Type B pancreatic cell (in vitro differentiated cells): Measurements from ENCODE around the gene PRLH. TPM values are rescaled to one million over a fixed set of nuclear protein-coding genes. Genes with fewer than 3 reads are reported as not detected.
A peak's percentile ranks its signal among the peaks of the same experiment; 100 is the strongest.

Source experiments
- DNase-seq: peaks from one replicate; pipeline ENCODE4 v3.0.0; 2021; ENCODE audit warnings: mixed read lengths; ENCODE audit not compliant: unreplicated experiment; ENCODE audit errors: extremely low spot score
- H3K27ac Mint-ChIP-seq: 2 replicates; pipeline ENCODE4 v1.8.0; 2021; ENCODE audit warnings: mild to moderate bottlenecking, mixed read lengths
- H3K27me3 Mint-ChIP-seq: 2 replicates; pipeline ENCODE4 v1.8.0; 2021; ENCODE audit warnings: mixed read lengths
- H3K36me3 Mint-ChIP-seq: 2 replicates; pipeline ENCODE4 v1.8.0; 2021; ENCODE audit warnings: mixed read lengths
- H3K4me1 Mint-ChIP-seq: one replicate; pipeline ENCODE4 v1.8.0; 2021; ENCODE audit warnings: mixed read lengths; ENCODE audit not compliant: unreplicated experiment
- H3K4me3 Mint-ChIP-seq: 2 replicates; pipeline ENCODE4 v1.8.0; 2021; ENCODE audit warnings: mild to moderate bottlenecking, mixed read lengths
- H3K9me3 Mint-ChIP-seq: 2 replicates; pipeline ENCODE4 v1.8.0; 2021; ENCODE audit warnings: mixed read lengths
- CTCF ChIP-seq: fragments of 200-600 bp; sonication (generic); conservative IDR thresholded peaks from 2 replicates; pipeline ENCODE4 v1.5.0; 2021; ENCODE audit warnings: antibody characterized with exemption, mild to moderate bottlenecking
- total RNA-seq: library from RNA; stranded (reverse); gene quantifications from 2 replicates; pipeline ENCODE4 v1.2.1, GENCODE V29; 2021; ENCODE audit warnings: low replicate concordance

The PRLH gene
- total RNA-seq, 1 donor from 2014 or later = not detected

- Mint-ChIP-seq H3K4me1 (no peaks in the 10 kb centered on the region), H3K27ac (peak overlapping the region; percentile 29), H3K9me3 (no peaks in the 10 kb centered on the region), H3K36me3 (no peaks in the 10 kb centered on the region), H3K4me3 (no peak overlapping the region), H3K27me3 (peaks cover 25% of the 10 kb centered on the region)
- TF ChIP-seq CTCF = no peak
- no peak for DNase-seq
These were observed 7.3 kb upstream of the PRLH start for GRCh38 chr2:237558961-237559641.

- no peaks in the 10 kb centered on the region for H3K9me3 Mint-ChIP-seq
- no peak for DNase-seq
- H3K27ac Mint-ChIP-seq = no peak overlapping the region
- no peaks in the 10 kb centered on the region for H3K36me3 Mint-ChIP-seq
- no peak overlapping the region for H3K4me3 Mint-ChIP-seq
- no peaks in the 10 kb centered on the region for H3K4me1 Mint-ChIP-seq
- TF ChIP-seq CTCF = no peak
- peaks cover 25% of the 10 kb centered on the region for H3K27me3 Mint-ChIP-seq
These were observed 5.2 kb upstream of the PRLH start for GRCh38 chr2:237561221-237561620.

GRCh38 chr2:237563816-237564215, 2.6 kb upstream of the PRLH start:
- Mint-ChIP-seq H3K36me3 (no peaks in the 10 kb centered on the region), H3K27ac (no peak overlapping the region), H3K9me3 (peaks cover 1% of the 10 kb centered on the region), H3K4me1 (no peaks in the 10 kb centered on the region), H3K4me3 (no peak overlapping the region), H3K27me3 (peaks cover 18% of the 10 kb centered on the region)
- no peak for DNase-seq
- no peak for TF ChIP-seq CTCF

GRCh38 chr2:237564526-237565131, 1.7 kb upstream of the PRLH start:
- Mint-ChIP-seq H3K4me3 (no peak overlapping the region), H3K27me3 (peaks cover 14% of the 10 kb centered on the region), H3K27ac (no peak overlapping the region), H3K9me3 (peaks cover 5% of the 10 kb centered on the region), H3K4me1 (no peaks in the 10 kb centered on the region), H3K36me3 (no peaks in the 10 kb centered on the region)
- no peak for DNase-seq
- TF ChIP-seq CTCF = no peak

- Mint-ChIP-seq H3K27ac (no peak overlapping the region), H3K27me3 (peaks cover 10% of the 10 kb centered on the region), H3K9me3 (peaks cover 5% of the 10 kb centered on the region), H3K4me3 (no peak overlapping the region), H3K36me3 (no peaks in the 10 kb centered on the region), H3K4me1 (no peaks in the 10 kb centered on the region)
- TF ChIP-seq CTCF = no peak
- no peak for DNase-seq
These were observed 400 bp upstream of the PRLH start for GRCh38 chr2:237565974-237566373.
